ENCODE measurements around the gene PCED1B.

DNA sequence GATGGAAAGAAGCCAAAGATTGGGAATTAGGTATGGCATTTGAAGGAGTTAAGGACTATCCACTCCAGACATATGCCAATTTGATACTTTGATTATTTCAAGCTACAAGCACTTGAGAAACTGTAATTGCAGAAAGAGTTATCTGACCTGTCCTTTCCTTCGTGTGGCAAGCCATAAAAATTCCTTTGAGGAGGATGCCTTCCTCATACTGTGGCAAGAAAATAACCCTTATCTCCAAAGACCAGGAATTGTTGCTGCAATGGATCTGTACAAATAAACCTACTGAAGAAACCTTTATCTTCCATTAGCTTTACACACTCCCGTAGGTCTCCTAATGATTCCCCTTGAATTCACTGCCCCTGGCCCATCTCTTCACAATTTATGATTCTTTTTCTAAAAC is 165.4 kb downstream of the PCED1B start:
- TF ChIP-seq CTCF (conservative IDR thresholded peaks at IDR 0.05 in 1 of 2, IDR thresholded peaks at IDR 0.05 in 1 of 2; ENCODE audit: low read depth in 1 of 2, low read length in 2 of 2) (no peak), EZH2 (IDR thresholded peaks at IDR 0.05; ENCODE audit: low read length, missing control alignments) (no peak)

Data from fibroblast of lung (primary cell).